Islet of Langerhans (tissue), 1 donor: ENCODE data around the gene SPO11.

ENCODE experiments used
- FAIRE-seq: peaks from one replicate; lab custom pipeline; 2011; peaks lifted over from hg19 to GRCh38; lab: Jason Lieb, UNC

The SPO11 gene

GRCh38 chr20:57377350-57377749 lies 47.7 kb downstream of the SPO11 start:
- no peak for FAIRE-seq

DNA sequence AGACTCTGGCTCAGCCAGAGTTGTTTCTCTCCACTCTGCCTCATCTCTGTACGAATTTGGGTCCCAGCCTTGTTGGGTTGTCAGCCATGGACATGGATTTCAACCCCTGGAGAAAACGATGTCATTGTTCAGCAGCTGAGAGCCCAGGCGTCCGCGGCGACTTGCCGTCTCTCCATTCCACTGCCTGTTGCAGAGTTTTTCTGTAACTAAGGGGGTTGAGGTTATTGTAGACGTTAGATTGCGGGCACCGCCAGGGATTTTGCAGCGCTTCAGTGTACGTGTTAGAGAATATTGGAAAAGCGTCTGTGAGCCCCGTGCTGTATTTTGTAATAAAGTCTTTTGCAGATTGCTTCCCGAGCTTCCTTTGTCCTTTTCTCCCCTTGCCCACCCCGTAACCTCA lies 48.5 kb downstream of the SPO11 start:
- FAIRE-seq, result no peak

DNA sequence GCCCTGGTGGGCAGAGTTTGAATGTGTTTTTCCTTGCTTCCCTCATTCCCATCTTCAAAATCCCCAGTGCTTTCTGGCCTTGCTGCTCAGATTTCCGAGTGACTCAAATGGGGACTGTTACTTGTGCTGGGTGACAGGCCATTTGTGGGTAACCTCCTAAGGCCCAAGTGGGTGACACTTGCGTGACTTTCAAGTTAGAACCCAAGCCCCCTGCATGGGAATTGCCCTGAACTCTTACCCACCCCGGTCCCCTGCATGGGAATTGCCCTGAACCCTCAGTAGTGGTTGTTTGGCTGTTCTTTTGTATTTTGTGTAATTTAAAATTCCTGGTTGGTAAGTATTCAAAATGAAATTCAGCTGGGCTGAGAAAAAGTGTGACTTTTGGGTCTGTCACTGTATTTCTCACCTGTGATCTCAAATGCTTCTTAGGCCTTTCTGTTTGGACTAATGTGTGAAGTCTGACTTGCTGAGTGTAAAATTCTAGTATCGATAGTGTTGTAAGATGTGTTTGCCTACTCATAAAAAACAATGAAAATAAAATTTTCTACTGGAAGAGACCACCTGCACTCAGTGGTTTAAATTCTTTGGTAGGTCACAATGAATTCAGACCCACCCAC lies 49.2 kb downstream of the SPO11 start:
- FAIRE-seq, result no peak

DNA sequence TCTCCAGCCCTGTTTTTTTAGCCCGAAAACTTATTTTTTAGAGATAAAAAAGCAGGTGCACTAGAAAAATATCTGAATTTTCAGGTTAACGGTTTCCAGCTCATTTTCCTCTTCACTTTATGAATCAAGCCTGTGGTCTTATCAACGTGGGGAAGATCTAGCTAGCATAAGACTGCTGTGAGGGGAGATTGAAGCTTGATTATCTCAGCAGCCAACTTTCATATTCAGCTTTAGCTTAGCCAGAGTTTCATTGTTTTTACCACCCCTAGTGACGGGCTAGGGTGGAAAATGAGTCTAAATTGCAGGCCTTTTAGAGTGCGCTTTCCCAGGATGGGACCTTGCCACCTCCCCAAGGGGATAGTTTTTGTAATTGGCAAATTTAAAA lies 49.7 kb downstream of the SPO11 start:
- FAIRE-seq, result no peak

- no peak for FAIRE-seq
These were observed 50.6 kb downstream of the SPO11 start for GRCh38 chr20:57380081-57380750.

DNA sequence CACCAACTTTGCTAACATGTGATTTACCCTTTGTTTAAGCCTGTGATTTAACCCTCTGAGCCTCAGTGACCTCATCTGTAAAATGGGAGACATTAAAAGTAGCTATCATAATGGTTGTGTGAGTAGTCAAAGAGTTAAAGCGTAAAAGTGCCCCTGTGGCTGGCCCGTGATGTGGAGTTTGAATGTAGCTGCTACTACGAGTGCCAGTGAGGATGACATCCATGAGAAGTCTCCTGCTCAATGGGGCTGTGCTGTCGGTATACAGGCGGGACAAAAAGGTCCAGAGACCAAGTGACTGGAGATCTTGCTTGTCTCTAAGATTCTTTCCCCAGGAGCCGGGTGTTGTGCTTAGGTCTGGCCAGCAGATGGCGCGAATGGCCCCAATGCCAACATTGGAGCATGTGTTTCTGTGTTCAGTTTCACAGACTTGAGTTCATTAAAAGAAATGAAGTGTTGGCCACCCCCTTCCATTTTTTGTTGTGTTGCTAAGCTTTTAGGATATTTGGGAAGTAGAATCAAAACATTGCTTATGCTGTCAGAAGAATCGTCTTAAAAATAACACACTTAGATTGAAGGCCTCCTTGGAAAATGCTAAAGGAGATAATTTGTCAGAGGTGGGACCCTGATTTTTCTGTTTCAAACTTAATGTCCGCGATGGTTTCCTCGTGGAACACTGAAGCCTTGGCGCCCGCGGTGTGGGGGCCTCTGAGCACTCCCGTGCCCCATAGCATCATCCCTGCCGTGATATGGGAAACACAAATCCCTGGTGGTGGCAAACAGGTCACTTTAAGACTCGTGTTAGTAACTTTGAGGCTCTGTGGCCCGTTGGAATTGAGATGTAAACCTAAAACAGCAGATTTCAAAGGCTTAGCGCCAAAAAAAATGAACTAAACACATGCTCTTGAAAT lies 52.2 kb downstream of the SPO11 start:
- peak; percentile 49 for FAIRE-seq

DNA sequence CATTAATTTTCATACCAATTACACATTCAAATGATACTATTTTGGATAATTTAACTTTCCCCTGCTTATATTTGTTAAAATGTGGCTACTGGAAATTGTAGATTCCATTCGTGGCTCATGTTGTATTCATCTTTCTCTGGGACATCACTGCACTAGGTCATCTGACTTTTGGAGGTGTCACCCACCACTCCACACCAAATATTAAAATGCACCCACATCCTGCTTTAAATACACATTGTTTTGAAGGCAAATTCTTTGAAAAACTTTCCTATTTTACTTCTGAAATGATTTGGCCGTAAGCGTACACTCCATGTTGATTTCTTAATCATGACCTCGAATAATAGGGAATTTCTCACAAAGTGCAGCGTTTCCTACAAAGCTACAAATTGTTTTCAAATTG lies 52.9 kb downstream of the SPO11 start:
- no peak for FAIRE-seq

DNA sequence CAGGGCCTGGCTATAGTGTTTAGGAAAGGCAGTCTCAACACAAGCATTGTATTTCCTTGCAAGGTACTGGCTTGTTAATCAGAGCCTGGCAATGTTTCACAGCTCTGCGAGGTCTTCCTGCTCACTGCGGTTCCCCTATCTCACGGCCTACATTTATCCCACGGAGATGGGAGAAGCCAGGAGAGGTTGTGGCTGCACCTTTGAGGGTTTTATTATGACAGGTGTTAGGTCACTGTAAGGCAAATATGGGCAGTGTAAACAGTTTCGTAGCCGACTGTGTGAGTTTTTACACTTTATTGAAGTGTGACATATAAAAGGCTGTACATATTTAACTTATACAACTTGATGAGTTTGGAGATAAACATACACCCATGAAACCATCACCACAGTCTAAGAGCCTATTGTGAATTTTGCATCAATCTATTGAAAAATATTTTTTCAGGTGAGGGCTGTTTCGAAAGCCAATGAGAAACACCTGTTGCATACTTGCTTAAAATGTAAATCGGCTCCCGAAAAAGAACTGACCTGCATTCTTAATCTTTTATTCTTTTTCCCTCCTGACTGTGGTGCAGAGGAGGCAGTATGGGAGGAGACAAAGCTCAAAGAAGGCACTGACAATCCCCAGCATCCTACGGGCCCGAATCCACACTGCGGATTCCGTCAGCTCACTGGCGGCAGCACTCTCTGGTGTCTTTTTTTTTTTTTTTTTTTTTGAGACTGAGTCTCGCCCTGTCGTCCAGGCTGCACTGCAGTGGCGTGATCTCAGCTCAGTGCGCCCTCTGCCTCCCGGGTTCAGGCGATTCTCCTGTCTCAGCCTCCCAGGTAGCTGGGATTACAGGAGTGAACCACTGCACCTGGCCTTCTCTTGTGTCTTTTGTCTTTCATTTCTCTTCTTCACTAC lies 54.1 kb downstream of the SPO11 start:
- FAIRE-seq, result no peak

GRCh38 chr20:57384486-57384885 lies 54.9 kb downstream of the SPO11 start:
- no peak for FAIRE-seq

GRCh38 chr20:57384953-57385761 lies 55.6 kb downstream of the SPO11 start:
- FAIRE-seq, result no peak

GRCh38 chr20:57385940-57386339 lies 56.3 kb downstream of the SPO11 start:
- FAIRE-seq, result no peak

- no peak for FAIRE-seq
These were observed 57.2 kb downstream of the SPO11 start for GRCh38 chr20:57386762-57387161.

- FAIRE-seq, result no peak
These were observed 57.9 kb downstream of the SPO11 start for GRCh38 chr20:57387463-57387862.

- no peak for FAIRE-seq
These were observed 58.4 kb downstream of the SPO11 start for GRCh38 chr20:57387945-57388371.

DNA sequence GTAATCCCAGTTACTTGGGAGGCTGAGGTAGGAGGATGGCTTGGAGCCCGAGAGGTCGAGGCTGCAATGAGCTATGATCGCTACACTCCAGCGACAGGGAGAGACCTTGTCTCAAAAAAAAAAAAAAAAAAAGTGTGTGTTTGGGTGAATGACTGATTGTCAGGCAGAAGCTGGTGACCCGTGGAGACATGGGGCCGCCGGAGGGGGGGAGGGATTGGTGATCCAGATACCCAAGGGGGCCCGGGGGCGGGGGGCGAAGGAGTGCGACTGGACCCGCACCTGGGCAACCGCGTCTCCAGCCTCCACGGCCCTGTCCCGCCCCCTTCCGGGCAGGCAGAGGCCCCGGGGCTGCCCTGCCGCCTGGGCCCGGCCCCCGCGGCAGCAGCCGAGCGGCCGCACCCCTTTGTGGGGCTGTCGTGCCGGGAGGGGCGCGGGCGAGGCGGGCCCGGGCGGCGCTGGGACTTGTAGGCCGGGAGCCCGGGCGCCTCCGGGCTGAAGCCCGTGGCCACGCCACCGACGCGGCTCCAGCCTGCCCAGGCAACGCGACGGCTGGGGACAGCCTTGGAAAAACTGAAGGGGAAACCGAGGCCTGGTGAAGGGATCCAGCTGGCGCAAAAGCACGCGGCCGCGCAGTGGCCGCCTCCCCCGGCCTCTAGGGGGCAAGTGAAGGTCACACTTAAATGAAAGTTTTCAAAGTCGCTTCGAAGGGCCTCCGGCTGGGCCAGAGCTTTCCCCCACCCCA lies 59.5 kb downstream of the SPO11 start:
- FAIRE-seq, result no peak

GRCh38 chr20:57389695-57390603 lies 60.3 kb downstream of the SPO11 start:
- FAIRE-seq, result no peak

DNA sequence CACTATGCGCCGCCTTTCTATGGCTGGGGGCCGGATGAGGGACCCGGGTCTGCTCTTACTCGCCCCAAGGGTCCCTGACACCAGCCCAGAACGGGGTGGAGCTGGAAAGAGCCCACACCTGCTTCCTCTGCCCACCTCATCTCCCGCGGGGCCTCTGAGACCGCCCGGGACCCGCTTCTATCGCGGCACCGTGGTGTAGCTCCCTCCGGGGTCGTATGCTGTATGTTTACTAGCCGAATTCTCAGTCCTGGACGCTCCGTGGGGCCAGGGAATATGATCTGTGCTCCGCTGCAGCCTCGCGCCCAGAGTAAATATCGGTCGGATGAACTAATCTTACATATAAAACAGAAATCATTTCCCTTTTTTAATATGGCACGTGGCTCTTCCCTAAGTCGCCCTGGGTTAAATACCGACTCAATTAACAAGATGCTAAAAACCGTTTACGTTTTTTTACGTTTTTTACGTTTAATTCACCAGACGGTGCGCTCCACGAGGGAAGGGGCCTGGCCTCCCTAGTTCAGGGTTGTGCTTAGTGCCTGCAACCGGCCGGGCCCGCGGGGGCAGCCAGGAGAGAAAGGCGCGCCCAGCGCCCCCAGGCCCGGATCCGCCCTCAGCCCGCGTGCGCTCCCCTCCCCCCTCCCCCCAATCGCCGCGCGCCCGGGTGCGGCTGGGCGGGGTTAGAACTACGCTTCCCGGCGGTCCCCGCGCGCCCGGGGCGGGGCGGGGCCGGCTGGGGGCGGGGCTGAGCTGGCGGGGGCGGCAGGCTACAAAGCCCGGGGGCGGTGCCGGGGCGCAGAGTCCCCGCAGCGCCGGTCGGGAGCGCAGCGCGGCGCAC lies 61.2 kb downstream of the SPO11 start, which contains the start of gene RBM38:
Gene RBM38, plus strand, starts transcription at position 793 of the 835 bp plus-strand sequence. CDS start 186 bp downstream, outside the sequence.
- FAIRE-seq, result no peak
